ENCODE results near the gene PPP1R1A.

Gene PPP1R1A

DNA sequence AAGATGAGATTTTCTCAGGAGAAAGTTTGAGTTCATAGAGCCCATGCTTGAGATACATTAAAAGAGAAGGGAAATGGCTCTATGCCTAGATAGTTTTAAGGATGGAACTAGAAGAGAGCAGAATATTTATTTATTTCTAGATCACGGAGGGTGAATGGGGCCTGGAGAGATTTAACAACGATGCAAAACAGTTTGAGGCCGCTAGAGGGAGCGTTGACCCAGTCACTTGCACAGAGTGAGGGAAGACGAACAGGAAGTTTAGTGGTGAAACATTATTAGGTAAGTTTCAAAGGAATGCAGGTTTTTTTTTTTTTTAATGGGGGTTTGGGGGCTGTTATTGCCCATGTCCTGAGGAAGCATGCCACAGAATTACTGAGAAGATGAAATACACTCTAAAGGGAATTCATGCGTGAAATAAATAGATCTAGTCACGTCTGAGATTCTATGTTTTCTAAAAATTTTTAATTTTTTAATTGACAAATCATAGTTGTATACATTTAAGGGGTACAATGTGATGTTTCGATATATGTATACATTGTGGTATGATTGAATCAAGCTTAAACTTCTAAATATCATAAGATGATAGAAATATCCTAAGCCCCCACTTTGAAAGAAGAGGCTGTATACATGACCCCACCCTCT is 14.8 kb upstream of the PPP1R1A start:
- DNase-seq = peak; percentile 68

DNA sequence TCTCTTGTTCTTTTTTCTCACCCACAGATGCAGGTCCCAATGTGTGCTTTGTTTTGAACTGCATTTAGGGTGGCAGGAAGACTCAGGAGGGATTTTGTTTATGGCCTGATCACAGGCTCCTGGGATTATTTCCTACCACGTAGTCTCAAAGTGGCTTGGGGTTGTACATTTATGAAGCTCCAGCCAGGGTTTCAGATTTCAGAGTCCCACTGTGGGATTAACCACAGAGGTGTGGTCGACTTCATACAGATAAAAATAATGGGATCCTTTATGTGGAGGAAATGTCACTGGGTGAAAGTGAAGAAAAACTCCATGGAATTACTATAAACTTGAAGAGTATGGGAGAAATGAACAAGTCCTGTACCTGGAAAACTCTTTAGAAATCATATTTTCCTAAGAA is 14.2 kb upstream of the PPP1R1A start:
- no peak for DNase-seq

DNA sequence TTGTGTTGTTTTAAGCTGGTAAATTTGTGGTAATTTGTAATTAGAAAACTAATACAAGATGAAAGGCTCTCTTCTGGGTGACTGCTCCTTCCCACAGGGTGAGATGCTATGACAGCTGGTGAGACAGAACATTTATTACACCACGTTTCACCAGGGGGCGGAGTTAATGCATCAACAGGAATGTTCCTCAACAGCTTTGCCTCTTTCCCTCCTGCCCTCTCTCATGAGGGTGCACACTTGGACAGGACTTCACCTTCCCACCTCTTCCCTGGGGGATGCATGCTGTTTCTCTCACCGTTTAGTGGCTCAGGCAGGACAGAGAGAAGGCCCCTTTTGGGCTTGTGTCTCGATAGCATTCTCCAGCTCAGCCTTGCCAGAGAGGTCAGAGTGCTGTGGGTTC is 13.4 kb upstream of the PPP1R1A start:
- DNase-seq = no peak

DNA sequence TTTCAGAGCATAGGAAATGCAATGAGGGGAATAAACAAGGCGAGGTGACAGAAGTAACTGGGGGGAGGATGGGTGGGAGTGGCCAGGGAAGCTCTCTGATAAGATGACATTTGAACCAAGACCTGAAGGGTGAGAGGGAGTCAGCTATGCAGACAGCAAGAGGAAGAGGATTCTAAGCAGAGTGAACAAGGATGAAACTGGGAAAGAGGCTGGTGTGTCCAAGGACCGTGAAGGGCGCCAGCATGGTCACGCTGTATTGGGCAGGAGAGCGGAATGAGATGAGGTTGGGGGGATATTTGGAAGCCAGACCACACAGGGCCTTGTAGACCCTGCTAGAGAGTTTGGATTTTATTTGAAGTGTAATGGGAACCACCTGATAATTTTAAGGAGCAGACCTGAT is 10.5 kb upstream of the PPP1R1A start:
- no peak for DNase-seq

DNA sequence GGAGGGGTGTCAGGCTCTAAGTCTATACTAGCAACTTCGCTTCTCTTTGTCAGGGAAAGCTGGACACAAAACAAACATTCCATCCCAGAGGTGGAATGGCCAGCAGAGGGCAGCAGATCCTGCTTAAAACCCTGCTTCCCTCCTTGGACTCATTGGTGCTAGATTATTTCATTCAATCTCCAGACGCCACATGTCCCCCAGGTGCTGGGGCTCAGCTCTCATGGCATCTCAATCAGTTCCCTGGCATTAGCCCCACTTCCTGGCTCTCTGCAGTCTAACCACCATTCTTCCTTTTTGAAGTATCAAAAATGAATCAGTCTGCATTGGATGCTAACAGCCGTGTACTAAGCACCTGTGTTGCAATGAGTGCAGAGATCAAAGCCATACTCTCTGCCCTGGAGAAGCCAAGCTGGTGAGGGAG is 8.1 kb upstream of the PPP1R1A start:
- peak; percentile 39 for DNase-seq

DNA sequence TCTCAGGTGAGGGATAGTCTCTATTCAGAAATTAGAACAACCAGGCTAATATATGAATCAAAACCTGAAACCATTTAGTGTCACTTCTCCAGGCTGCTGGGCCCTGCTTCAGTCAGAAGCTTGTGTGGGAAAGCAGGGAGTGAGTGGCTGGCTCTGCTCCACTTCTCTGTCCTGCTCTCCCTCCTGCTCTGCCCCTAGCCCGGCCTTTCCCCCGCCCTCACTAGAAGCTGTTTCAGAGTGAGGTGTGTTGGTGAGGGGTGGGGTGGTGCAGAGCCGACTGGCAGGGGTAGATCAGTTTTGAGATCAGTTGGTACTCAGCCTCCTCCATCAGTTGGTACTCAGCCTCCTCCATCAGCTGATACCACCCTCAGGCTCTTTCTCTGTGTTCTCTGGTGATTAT is 7.0 kb upstream of the PPP1R1A start:
- DNase-seq = no peak

DNA sequence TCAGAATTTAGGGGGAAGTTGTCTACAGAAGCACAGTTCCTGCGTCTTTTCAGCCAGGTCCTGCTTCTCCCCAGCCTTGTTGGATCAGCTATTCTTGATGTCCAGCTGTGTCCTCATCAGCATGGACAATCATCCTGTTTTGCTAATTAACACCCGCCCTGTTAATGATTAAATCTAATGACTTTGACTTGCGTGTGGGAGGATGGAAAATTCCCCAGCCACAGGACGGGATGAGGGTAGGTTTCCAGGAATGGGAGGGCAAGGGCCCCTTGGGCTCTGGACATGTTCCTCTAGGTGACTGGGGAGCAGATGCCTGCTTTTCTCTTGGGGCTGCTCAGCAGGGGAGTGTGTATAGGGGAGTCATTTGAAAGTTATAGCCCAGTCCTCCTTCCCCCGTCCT is 5.3 kb upstream of the PPP1R1A start:
- no peak for DNase-seq

DNA sequence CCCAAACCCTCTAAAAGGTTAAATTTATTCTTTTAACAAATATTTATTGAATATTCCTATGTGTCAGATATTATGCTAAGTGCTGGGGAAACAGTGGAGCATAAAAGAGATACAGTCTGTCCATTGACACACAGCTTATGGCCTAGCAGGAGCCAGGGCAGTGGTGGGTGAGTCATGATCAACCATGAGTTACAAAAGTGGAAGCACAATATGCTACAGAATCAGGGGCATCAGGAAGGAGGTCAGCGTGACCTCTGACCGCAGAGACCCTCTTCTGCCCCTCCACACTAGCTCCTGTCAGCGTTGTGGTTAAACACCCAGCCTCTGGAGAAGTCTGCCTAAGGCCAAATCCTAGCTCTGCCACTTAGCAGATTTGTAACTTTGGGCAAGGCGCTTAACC is 4.7 kb upstream of the PPP1R1A start:
- DNase-seq = no peak

DNA sequence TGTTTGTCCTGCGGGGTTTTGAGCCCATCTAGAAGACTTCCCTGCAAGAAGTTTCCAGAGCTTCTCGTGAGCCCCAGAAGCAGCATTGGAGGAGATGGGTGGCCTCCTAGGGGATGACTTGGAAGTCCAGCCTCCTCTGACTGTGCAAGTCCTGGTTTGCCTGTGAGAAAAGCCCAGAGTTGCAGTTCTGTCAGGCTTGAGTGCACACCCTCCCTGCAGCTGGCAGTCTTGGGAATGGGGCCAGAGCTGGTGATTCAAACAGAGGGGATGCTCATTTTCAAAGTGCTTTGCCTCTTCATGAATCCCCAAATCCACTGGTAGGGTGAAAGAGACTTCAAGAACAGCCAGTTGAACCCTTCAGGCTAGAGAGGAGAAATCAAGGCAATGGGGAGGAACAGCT is 3.9 kb upstream of the PPP1R1A start:
- no peak for DNase-seq

DNA sequence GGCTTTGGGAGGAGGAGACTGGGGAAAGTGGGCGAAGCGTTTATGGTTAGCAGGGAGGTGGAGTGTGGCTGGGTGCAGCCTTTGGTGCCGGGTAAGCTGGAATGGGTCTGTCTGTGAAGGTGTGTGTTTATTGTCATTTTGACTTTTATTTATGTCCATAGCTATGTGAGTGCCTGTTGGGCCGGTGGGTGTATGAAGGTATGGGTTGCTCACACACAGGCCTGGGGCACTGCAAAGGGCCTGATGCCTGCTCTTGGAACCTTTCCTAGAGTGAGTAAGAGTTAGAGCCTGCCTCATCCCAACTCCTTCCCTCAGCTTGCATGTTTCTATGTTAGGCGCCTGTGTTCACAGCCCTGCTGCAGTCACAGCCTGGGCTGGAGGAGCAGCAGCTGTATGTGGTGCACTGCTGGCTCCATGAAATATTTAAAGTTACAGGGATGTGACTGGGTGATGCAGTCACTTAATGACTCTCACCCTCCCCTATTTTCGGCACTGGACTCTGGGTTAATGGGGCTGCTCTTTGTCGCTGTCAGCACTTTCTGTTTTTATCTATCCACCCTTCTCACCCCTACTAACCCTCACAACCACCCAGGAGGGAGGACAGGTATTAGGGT is 2.6 kb upstream of the PPP1R1A start:
- DNase-seq = no peak

DNA sequence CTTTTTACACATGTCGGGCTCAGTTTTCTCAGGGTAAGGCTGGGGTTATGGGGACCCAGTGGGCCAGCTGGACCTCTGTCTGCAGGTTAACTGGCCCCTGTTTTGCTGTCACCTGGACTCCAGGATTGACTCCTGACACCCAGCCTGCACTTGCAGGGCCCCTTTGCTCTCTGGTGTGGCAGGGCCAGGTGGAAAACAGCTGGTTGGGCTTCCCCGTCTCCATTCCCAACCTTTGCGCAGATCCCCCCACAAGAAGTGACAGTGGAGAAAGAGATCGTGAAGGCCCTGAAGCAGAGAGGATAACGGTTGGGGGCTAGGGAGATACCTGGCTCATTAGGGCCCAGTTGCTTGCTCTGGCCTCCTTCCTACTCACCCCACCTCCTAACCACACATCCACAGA is 1.5 kb upstream of the PPP1R1A start:
- no peak for DNase-seq

DNA sequence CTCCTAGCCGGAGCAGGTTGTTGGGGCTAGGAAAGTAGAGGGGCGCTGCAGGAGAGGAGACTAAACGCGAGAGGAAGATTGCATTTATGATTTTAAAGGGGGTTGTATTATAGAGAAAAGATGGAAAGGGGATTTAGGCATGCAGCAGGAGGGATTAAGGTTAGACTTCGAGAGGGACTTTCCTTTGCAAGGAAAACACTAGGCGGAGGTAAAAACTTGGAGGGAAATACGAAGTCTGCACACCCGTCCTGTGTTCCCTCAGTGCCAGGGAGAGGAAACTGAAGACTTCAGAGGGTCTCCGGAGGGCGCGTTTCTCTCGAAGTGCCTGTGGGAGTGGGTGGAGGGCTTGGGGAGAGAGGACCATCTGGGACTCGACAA is 420 bp upstream of the PPP1R1A start:
- DNase-seq = no peak

DNA sequence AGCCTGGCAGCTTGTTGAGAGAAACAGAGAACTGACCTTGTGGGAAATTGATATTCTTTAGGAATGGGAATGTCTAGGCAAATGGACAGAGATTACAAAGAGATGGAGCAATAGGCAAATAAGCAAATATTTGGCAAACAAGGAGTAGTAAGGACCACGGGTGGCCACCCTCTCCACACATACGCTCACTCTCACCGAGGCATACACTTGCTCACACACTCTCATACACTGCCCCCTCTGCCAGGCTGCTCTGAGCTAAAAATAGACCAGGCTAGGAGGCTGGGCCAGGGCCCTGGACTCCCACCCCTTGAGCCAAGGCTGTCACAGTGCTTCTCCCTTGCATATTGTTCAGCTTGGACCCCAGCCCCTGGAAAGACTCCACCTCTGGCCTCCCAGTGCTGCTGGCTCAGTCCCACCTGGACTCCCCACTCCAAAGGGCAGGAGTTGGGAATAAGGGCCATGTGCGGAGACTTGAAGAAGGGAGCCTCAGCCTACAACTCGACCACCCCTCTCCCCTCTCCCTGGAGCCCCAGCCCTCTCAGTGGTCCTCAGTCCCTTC is 1.1 kb downstream of the PPP1R1A start:
- no peak for DNase-seq

DNA sequence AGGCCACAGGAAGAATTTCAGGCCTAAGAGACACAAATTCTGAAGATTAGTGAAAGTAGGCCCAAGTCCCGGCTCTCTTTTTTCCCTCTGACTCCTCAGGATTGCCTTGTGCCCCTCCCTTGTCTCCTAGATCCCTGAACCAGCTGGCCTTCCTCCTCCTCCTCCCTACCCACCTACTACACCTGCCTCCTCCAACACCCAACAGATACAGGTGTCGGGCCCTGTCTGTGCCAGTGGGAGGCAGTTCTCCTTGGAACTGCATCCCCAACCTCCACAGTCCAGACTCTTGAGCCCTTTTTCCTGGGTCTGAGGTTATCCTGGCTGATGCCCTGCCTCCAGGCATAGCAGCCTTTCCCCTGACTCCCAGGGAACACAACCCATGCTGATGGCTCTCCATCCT is 1.8 kb downstream of the PPP1R1A start:
- DNase-seq = no peak

DNA sequence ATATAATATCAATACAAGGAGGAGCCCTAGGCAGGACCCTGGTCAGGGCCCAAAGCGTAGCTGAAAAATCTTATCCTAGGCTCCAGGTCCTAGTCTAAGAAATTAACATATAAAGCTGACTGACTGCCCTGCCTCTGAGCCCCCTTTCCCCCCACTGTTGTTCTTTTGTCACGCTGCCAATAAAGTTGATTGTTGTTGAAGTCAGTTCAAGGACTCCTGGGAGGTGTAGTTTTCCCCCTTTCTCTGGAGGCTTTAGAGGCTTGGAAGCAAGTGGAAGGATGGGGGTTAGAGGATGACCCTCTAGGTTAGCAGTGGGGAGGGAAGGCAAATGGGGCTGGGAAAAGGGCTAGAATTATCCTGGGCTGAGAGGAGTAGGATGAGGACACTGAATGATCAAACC is 3.2 kb downstream of the PPP1R1A start:
- no peak for DNase-seq

DNA sequence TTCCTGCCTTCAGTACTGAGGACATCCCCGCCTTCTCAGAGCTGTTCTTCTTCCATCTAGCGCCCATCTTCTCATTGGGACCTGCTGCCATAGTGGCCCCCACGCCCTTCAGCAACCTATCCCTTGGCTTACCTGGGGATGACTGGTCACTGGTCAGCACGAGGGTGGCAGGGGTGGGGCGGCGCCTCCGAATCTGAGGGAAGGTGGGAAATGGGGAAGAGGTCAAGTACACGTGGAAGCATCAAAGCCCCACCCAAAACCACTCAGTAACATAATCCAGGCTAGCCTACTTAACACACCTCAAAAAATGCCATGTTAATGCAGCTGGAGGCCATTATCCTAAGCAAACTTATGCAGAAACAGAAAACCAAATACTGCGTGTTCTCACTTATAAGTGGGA is 4.3 kb downstream of the PPP1R1A start:
- no peak for DNase-seq

DNA sequence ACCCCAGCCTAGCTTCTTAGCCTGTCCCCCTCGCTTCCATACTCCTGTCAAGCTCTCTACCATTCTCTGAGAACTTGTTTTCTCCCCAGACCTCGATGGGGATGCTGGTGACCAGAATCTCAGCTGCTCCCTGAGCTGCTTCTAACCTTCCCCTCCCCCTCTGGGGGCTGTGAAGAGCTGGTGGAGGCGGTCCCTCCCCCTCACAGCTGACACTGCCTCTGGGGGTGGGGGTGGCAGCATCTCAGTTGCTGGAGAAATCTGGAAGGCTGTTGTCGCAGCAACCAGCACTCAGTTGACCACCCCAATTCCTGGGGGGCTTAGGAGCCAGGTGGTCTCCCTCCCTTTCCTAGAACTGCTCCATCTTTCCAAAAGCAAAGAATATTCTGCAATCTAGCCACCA is 4.7 kb downstream of the PPP1R1A start:
- no peak for DNase-seq

DNA sequence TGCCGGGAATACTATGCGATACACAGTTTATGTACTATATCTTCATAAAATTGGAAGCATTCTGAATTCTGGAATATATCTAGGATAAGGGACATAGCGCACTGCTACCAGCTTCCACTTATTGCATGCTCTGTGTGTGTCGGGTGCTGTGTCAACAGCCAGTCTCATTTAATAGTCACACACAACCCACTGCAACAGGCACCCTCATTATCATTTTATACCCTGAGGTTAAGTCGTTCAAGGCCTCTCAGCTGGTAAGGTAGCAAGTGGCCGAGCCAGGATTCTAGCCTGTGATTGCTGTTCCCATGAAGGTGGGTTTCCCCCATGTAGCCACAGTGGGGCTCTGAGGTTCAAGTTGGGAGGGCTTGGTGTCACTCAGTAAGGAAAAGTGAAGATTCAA is 7.0 kb downstream of the PPP1R1A start:
- no peak for DNase-seq

DNA sequence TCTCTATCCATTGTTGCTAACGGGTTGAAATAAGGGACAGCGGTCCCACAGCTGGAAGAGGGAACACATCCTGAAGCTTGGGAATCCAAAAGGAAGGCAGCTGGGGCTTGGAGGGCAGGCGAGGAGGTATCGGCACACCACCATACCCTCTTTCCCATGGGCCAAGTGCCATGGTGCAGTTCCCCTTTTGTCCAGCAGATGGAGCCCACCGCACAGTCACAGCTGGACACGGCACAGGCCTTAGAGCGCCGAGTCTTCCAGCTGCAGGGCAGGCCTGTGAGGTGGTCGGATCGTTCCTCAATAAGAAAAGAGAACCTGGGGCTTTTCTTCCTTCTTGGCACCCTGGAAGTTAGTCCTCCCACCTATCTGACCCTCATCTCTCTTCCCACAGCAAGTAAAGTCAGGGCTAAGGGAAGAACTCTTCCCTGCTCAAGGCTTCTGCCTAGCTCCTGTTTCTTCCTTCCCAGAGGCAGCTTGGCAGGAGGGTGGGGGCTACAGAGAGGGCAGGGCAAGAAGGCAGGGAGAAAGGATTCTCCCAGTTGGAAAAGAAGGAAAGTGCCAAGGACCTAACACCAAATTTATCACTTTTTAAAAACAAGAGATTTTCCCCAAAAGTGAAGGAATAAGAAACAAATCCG is 8.6 kb downstream of the PPP1R1A start:
- peak; percentile 66 for DNase-seq

DNA sequence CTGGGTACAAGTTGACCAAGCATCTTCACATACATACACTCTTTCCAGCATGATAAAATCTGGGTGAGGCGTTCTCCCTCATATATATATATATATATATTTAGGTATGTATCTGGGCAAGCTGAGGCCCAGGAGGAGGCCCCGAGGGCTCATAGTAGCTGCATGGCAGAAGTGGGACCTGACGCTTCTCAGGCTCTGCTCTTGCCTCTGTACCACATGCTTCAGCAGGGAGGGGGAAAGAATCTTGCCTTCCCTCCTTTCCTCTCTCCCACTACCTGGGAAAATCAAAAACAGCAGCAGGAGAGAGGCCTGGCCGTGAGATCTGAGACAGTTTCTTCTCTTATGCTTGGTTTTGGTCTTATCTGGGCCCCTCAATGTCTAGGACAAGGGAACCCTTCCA is 9.2 kb downstream of the PPP1R1A start:
- no peak for DNase-seq

DNA sequence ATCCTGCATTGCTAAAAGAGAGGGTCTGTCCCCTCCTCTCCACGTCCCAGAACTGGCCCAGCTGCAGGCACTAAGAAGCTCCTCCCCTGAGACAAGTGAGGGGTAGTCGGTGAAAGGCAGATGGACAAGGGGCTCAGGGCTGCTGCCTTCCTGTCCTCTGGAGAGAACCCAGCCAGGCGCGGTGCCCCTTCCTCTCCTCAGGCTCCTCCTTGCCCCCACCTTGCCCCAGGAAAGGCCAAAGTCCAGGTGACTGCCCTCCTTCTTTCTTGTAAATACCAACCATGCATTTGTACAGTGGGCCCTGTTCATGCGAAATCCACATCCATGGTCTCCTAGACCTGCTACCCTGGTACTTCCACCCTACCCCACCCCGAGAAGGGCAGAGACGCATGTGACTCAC is 9.7 kb downstream of the PPP1R1A start:
- DNase-seq = no peak

DNA sequence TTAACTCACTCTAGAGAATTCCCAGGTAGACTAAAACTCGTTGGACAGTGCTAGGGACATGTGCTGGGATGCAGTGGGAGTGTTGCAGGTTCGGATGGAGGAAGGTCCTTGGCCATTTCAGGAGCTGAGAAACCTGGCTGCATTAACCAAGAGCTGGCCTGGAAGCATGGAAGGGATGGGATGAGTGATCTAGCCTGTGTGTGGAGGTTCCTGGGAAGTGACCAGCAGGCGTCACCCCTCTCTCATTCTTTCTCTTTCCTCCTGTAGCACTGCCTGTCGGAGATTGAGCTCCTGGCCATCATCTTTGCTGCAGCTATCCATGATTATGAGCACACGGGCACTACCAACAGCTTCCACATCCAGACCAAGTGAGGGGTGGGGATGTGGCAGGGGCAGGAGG is 15.6 kb downstream of the PPP1R1A start:
- no peak for DNase-seq

DNA sequence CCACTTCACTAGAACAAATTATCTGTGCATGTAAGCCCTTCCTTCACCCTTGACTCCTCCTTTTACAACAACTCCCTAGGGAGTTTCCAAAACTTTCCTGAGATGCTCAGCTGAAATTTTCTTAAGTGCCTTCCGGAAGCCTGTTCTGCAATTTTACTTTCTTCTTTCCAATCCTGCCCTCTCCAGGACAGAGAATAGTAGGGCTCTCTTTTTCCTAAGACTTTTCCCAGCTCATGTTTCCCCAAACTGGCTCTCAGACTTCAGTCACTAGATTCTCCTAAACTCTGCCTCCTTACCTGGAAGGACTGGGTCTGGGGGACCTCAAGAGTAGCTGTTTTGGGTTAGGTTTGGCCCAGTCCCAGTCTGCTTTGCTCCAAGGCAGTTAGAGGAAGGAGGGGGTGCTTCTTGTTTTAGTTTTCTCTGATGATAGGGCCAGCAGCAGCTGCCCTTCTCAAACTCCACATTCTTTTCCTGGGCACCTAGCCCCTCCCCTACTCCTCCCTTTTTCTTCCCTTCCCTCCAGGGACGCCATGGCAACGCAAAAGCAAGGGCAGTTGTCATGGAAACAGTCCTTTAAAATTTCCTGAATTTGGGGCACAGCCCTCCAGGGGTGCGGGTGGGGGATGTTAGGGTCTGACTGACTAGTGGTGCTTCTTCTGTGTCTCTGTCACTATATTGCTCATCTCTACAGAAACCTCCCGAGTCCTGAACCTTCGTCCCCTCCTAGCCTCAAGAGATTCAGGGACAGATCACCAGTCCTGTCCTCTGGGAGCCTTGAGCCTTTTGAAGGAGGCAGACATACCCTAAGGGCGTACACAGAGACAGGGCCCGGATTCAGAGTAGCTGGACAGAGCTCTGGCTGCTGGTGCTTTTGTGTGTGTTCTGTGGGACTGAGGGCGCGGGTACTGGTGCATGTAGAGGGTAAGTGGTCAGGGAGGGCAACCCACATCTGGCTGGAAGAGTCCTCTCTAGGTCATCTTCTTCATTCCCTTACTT is 17.0 kb downstream of the PPP1R1A start:
- no peak for DNase-seq
